DOHH2 (cell line): Measurements from ENCODE around the gene ABCA3.

Experiments
- H3F3A ChIP-seq: fragments of 200-600 bp; sonication (generic), shearing (Covaris generic); 2 replicates; pipeline ENCODE4 v1.6.0; 2016; ENCODE audit warnings: antibody characterized with exemption, mild to moderate bottlenecking; ENCODE audit not compliant: control insufficient read depth, insufficient read depth
- H3K27ac ChIP-seq: fragments of 200-600 bp; sonication (generic); 2 replicates; pipeline ENCODE4 v1.5.1; 2014; ENCODE audit warnings: low read depth, mild to moderate bottlenecking, low read length, moderate library complexity
- H3K27me3 ChIP-seq: fragments of 200-600 bp; sonication (generic); 2 replicates; pipeline ENCODE4 v1.6.1; 2014; ENCODE audit warnings: mild to moderate bottlenecking, low read length, mixed read lengths; ENCODE audit not compliant: control insufficient read depth
- H3K36me3 ChIP-seq: fragments of 200-600 bp; sonication (generic); 2 replicates; pipeline ENCODE4 v1.6.1; 2014; ENCODE audit warnings: mild to moderate bottlenecking, low read length, moderate library complexity, mixed read lengths; ENCODE audit not compliant: control insufficient read depth
- H3K4me1 ChIP-seq: fragments of 200-600 bp; sonication (generic); 2 replicates; pipeline ENCODE4 v1.6.1; 2014; ENCODE audit warnings: mild to moderate bottlenecking, low read length, mixed read lengths; ENCODE audit not compliant: control insufficient read depth
- H3K4me2 ChIP-seq: fragments of 200-600 bp; sonication (generic); 2 replicates; pipeline ENCODE4 v1.6.0; 2014; ENCODE audit warnings: mild to moderate bottlenecking, low read length, moderate library complexity
- H3K4me3 ChIP-seq: fragments of 200-600 bp; sonication (generic); 2 replicates; pipeline ENCODE4 v1.5.1; 2014; ENCODE audit warnings: mild to moderate bottlenecking, low read length, mixed read lengths
- H3K79me2 ChIP-seq: fragments of 200-600 bp; sonication (generic); 2 replicates; pipeline ENCODE4 v1.6.1; 2014; ENCODE audit warnings: mild to moderate bottlenecking, low read length, mixed read lengths; ENCODE audit not compliant: control insufficient read depth
- H3K9me2 ChIP-seq: fragments of 200-600 bp; sonication (generic); replicated peaks from 2 replicates; pipeline ENCODE4 v1.6.1; 2014; ENCODE audit warnings: mild to moderate bottlenecking, low read length, mixed read lengths; ENCODE audit not compliant: control insufficient read depth
- H3K9me3 ChIP-seq: fragments of 200-600 bp; sonication (generic); 2 replicates; pipeline ENCODE4 v1.6.1; 2014; ENCODE audit warnings: antibody characterized with exemption, low read length, mixed read lengths; ENCODE audit not compliant: control insufficient read depth, insufficient read depth
- H4K20me1 ChIP-seq: fragments of 200-600 bp; sonication (generic); 2 replicates; pipeline ENCODE4 v1.6.0; 2014; ENCODE audit warnings: low read depth, mild to moderate bottlenecking, antibody characterized with exemption, low read length, moderate library complexity; ENCODE audit not compliant: control insufficient read depth, insufficient read depth
- CTCF ChIP-seq: fragments of 200-600 bp; sonication (generic); IDR thresholded peaks from one replicate; pipeline ENCODE4 v1.5.1; 2014; ENCODE audit warnings: antibody characterized with exemption, mild to moderate bottlenecking, low read depth, low read length; ENCODE audit not compliant: poor library complexity, severe bottlenecking
- EZH2phosphoT487 ChIP-seq: fragments of 200-600 bp; sonication (generic); IDR thresholded peaks from 2 replicates; pipeline ENCODE4 v1.6.1; 2017; ENCODE audit warnings: borderline replicate concordance, mild to moderate bottlenecking, antibody characterized with exemption, low read length, moderate library complexity, mixed read lengths

ABCA3 gene

GRCh38 chr16:2229632-2230250 is 110.8 kb downstream of the ABCA3 start:
- TF ChIP-seq CTCF (no peak), EZH2phosphoT487 (no peak)
- Histone ChIP-seq H3F3A (no peaks in the 10 kb centered on the region), H3K4me3 (no peak overlapping the region), H3K4me1 (peaks cover 6% of the 10 kb centered on the region), H3K9me2 (no peaks in the 10 kb centered on the region), H3K79me2 (peaks cover 39% of the 10 kb centered on the region), H3K9me3 (no peaks in the 10 kb centered on the region), H3K27ac (no peak overlapping the region), H3K36me3 (peaks cover 58% of the 10 kb centered on the region), H4K20me1 (no peaks in the 10 kb centered on the region), H3K27me3 (no peaks in the 10 kb centered on the region), H3K4me2 (no peak overlapping the region)

GRCh38 chr16:2229091-2229490 is 111.4 kb downstream of the ABCA3 start:
- no peaks in the 10 kb centered on the region for H3K27me3 ChIP-seq
- no peaks in the 10 kb centered on the region for H3K9me2 ChIP-seq
- no peaks in the 10 kb centered on the region for H4K20me1 ChIP-seq
- no peaks in the 10 kb centered on the region for H3F3A ChIP-seq
- H3K4me3 ChIP-seq, result no peak overlapping the region
- H3K4me1 ChIP-seq, result peaks cover 11% of the 10 kb centered on the region
- no peaks in the 10 kb centered on the region for H3K9me3 ChIP-seq
- no peak overlapping the region for H3K4me2 ChIP-seq
- no peak overlapping the region for H3K27ac ChIP-seq
- peaks cover 55% of the 10 kb centered on the region for H3K36me3 ChIP-seq
- peaks cover 46% of the 10 kb centered on the region for H3K79me2 ChIP-seq
- TF ChIP-seq EZH2phosphoT487 (no peak), CTCF (no peak)

- no peak overlapping the region for H3K4me2 ChIP-seq
- H3K4me1 ChIP-seq, result peaks cover 11% of the 10 kb centered on the region
- no peaks in the 10 kb centered on the region for H3K9me2 ChIP-seq
- no peaks in the 10 kb centered on the region for H3K27me3 ChIP-seq
- no peak overlapping the region for H3K27ac ChIP-seq
- no peaks in the 10 kb centered on the region for H3F3A ChIP-seq
- H3K36me3 ChIP-seq, result peaks cover 54% of the 10 kb centered on the region
- H3K9me3 ChIP-seq, result no peaks in the 10 kb centered on the region
- H3K4me3 ChIP-seq, result no peak overlapping the region
- no peak for TF ChIP-seq CTCF
- TF ChIP-seq EZH2phosphoT487, result no peak
- H3K79me2 ChIP-seq, result peaks cover 52% of the 10 kb centered on the region
- no peaks in the 10 kb centered on the region for H4K20me1 ChIP-seq
Measured at GRCh38 chr16:2228161-2228824, 112.2 kb downstream of the ABCA3 start.
